ENCODE measurements around the gene CRYBB1.

Gene CRYBB1

GRCh38 chr22:26648528-26649388, 30.9 kb upstream of the CRYBB1 start:
- no peaks in the 10 kb centered on the region for H3K36me3 Mint-ChIP-seq (ENCODE audit: low read depth)
- DNase-seq (ENCODE audit: low spot score) = no peak
- H3K27me3 Mint-ChIP-seq (ENCODE audit: low read depth) = peaks cover 11% of the 10 kb centered on the region
- H3K4me3 Mint-ChIP-seq = peak overlapping the region; percentile 73
- peaks cover 57% of the 10 kb centered on the region for H3K4me1 Mint-ChIP-seq (ENCODE audit: low read depth)
- peak overlapping the region; percentile 9 for H3K27ac Mint-ChIP-seq
- no peaks in the 10 kb centered on the region for H3K9me3 Mint-ChIP-seq

GRCh38 chr22:26648011-26648497, 30.2 kb upstream of the CRYBB1 start:
- Mint-ChIP-seq H3K9me3 (no peaks in the 10 kb centered on the region), H3K27me3 (ENCODE audit: low read depth) (peaks cover 5% of the 10 kb centered on the region), H3K27ac (peak overlapping the region; percentile 50), H3K36me3 (ENCODE audit: low read depth) (no peaks in the 10 kb centered on the region), H3K4me3 (peak overlapping the region; percentile 73), H3K4me1 (ENCODE audit: low read depth) (peaks cover 63% of the 10 kb centered on the region)
- peak; percentile 26 for DNase-seq (ENCODE audit: low spot score)

GRCh38 chr22:26646158-26646557, 28.3 kb upstream of the CRYBB1 start:
- Mint-ChIP-seq H3K4me1 (ENCODE audit: low read depth) (peaks cover 78% of the 10 kb centered on the region), H3K36me3 (ENCODE audit: low read depth) (no peaks in the 10 kb centered on the region), H3K4me3 (no peak overlapping the region), H3K27me3 (ENCODE audit: low read depth) (peaks cover 3% of the 10 kb centered on the region), H3K9me3 (no peaks in the 10 kb centered on the region), H3K27ac (peak overlapping the region; percentile 28)
- no peak for DNase-seq (ENCODE audit: low spot score)

GRCh38 chr22:26643418-26644100, 25.7 kb upstream of the CRYBB1 start:
- peaks cover 67% of the 10 kb centered on the region for H3K4me1 Mint-ChIP-seq (ENCODE audit: low read depth)
- peaks cover 2% of the 10 kb centered on the region for H3K27me3 Mint-ChIP-seq (ENCODE audit: low read depth)
- no peaks in the 10 kb centered on the region for H3K36me3 Mint-ChIP-seq (ENCODE audit: low read depth)
- H3K27ac Mint-ChIP-seq = peak overlapping the region; percentile 92
- peak overlapping the region; percentile 68 for H3K4me3 Mint-ChIP-seq
- DNase-seq (ENCODE audit: low spot score) = no peak
- H3K9me3 Mint-ChIP-seq = no peaks in the 10 kb centered on the region

DNA sequence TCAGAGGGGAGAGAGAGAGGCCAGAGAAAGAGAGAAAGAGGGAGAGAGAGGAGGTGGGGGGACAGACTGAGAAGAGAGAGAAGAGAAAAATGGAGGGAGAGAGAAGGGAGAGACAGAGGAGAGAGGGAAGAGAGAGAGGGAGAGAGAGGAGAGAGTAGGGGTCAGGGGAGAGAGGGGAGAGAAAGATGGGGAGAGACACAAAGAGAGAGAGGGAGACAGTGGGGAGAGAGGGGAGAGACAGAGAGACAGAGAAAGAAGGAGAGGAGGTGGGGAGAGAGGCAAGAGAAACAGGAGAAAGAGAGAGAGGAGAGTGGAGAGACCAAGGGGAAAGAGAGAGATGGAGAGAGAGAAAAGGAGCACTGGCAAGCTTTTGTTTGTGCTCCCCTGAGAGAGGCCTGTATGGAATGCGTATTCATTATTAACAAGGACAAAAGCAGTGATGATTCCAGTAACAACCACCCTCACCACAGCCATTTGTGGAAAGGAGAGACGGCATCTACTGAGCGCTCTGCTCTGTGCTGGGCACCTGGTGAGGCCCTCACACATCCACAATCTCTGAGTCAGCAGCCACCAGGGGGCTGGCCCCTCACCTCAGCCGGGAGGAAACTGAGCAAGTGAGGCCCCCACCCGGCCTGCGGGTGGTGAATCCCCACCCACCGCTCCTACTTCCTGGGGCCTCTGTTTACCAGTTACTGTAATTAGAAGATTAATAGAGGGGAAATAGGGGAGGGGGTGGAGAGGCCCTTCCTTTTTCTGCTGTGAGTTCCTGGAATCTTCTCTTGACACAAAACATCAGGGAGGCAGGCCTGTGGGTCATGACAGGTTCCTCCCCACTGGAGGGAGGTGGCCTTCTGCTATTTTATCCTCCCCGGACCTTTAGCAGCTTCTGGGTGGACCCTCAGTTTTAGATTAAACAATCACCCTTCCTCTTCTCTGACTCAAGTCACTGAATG, 24.9 kb upstream of the CRYBB1 start:
- Mint-ChIP-seq H3K9me3 (no peaks in the 10 kb centered on the region), H3K27ac (peak overlapping the region; percentile 92), H3K27me3 (ENCODE audit: low read depth) (peaks cover 2% of the 10 kb centered on the region), H3K4me3 (peak overlapping the region; percentile 68), H3K4me1 (ENCODE audit: low read depth) (peaks cover 59% of the 10 kb centered on the region), H3K36me3 (ENCODE audit: low read depth) (no peaks in the 10 kb centered on the region)
- peak; percentile 78 for DNase-seq (ENCODE audit: low spot score)

- no peak overlapping the region for H3K27ac Mint-ChIP-seq
- H3K36me3 Mint-ChIP-seq (ENCODE audit: low read depth) = no peaks in the 10 kb centered on the region
- no peak for DNase-seq (ENCODE audit: low spot score)
- H3K9me3 Mint-ChIP-seq = no peaks in the 10 kb centered on the region
- peaks cover 4% of the 10 kb centered on the region for H3K27me3 Mint-ChIP-seq (ENCODE audit: low read depth)
- no peak overlapping the region for H3K4me3 Mint-ChIP-seq
- H3K4me1 Mint-ChIP-seq (ENCODE audit: low read depth) = peaks cover 9% of the 10 kb centered on the region
Measured at GRCh38 chr22:26636296-26636695, 18.5 kb upstream of the CRYBB1 start.

- Mint-ChIP-seq H3K9me3 (peaks cover 4% of the 10 kb centered on the region), H3K27ac (no peak overlapping the region), H3K4me3 (no peak overlapping the region), H3K27me3 (ENCODE audit: low read depth) (peaks cover 4% of the 10 kb centered on the region), H3K4me1 (ENCODE audit: low read depth) (peaks cover 9% of the 10 kb centered on the region), H3K36me3 (ENCODE audit: low read depth) (no peaks in the 10 kb centered on the region)
- no peak for DNase-seq (ENCODE audit: low spot score)
Measured at GRCh38 chr22:26635117-26635516, 17.3 kb upstream of the CRYBB1 start.

GRCh38 chr22:26634189-26634588, 16.4 kb upstream of the CRYBB1 start:
- no peak overlapping the region for H3K4me3 Mint-ChIP-seq
- peaks cover 4% of the 10 kb centered on the region for H3K27me3 Mint-ChIP-seq (ENCODE audit: low read depth)
- H3K36me3 Mint-ChIP-seq (ENCODE audit: low read depth) = no peaks in the 10 kb centered on the region
- H3K4me1 Mint-ChIP-seq (ENCODE audit: low read depth) = peaks cover 7% of the 10 kb centered on the region
- H3K27ac Mint-ChIP-seq = no peak overlapping the region
- no peak for DNase-seq (ENCODE audit: low spot score)
- peaks cover 4% of the 10 kb centered on the region for H3K9me3 Mint-ChIP-seq

DNA sequence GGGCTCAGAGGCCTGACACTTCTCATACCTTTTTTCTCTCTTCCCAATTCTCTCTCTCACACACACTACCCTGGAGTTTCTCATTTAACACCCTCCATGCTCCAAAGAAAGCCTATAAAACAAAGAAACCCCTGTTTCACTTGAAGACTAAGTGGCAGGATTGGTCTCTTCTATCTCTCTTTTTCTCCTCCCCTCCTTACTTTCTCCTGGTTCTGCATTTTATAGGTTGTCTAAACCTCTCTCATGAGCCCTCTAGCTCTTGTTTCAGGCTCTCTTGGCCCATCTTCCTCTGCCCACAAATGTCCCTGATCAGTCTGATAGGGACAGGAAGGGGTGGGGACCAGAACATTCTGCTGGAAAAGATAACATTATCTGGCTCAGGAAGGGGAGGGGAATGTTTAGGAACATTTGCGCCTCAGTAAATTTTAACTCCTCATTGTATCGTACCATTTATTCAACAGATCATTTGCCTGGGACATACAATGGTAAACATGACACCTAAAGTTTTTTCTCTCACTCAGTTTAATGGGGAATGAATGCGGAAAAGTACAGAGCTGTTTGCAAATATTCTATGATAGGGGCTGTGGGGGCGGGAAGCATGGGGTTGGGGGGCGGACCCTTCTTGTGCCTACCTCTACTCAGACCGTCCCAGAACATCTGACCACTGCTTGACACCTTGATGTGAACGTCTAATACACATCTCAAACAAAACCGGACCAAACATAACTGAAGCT, 14.8 kb upstream of the CRYBB1 start:
- H3K27me3 Mint-ChIP-seq (ENCODE audit: low read depth) = peaks cover 4% of the 10 kb centered on the region
- no peak for DNase-seq (ENCODE audit: low spot score)
- no peak overlapping the region for H3K4me3 Mint-ChIP-seq
- H3K27ac Mint-ChIP-seq = no peak overlapping the region
- no peaks in the 10 kb centered on the region for H3K36me3 Mint-ChIP-seq (ENCODE audit: low read depth)
- H3K4me1 Mint-ChIP-seq (ENCODE audit: low read depth) = peaks cover 7% of the 10 kb centered on the region
- H3K9me3 Mint-ChIP-seq = peaks cover 4% of the 10 kb centered on the region

- DNase-seq (ENCODE audit: low spot score) = no peak
- Mint-ChIP-seq H3K27ac (no peak overlapping the region), H3K27me3 (ENCODE audit: low read depth) (peaks cover 6% of the 10 kb centered on the region), H3K4me1 (ENCODE audit: low read depth) (peaks cover 13% of the 10 kb centered on the region), H3K9me3 (peaks cover 4% of the 10 kb centered on the region), H3K4me3 (no peak overlapping the region), H3K36me3 (ENCODE audit: low read depth) (no peaks in the 10 kb centered on the region)
Measured at GRCh38 chr22:26631282-26631681, 13.5 kb upstream of the CRYBB1 start.

DNA sequence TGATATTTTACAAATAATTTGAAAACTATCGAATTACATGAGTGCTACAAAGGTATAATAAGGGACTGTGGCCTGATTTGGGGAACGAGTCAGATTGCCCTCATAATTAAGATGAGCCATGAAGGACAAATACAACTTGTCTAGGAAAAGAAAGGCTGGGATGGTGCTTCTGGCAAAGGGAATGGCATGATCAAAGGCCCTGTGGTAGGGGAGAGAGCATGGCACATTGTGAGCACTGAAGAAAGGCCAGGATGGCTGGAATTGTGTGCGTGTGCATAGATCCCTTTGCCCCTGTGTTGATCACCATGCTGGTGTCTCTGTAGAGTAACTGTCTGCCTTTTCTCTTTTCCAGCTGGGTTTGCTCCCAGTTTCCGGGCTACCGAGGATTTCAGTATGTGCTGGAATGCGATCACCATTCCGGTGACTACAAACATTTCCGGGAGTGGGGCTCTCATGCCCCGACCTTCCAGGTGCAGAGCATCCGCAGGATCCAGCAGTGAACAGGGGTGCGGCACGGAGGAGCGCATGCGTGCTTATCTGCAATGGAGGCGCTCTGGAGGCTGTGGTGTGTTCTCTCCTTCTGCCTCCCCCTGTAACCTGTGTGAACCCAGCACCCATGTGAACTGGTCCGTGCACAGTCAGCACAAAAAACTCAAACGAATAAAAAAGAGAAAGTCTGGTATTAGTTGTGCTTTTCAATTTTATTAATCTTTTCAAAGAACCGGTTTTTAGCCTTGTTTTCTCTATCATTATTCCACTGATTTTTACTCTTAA, 12.3 kb upstream of the CRYBB1 start:
- Mint-ChIP-seq H3K4me1 (ENCODE audit: low read depth) (peaks cover 13% of the 10 kb centered on the region), H3K36me3 (ENCODE audit: low read depth) (no peaks in the 10 kb centered on the region), H3K9me3 (peaks cover 4% of the 10 kb centered on the region), H3K27me3 (ENCODE audit: low read depth) (peaks cover 6% of the 10 kb centered on the region), H3K4me3 (no peak overlapping the region), H3K27ac (no peak overlapping the region)
- DNase-seq (ENCODE audit: low spot score) = no peak

GRCh38 chr22:26624803-26625202, 7.0 kb upstream of the CRYBB1 start:
- DNase-seq (ENCODE audit: low spot score) = no peak
- Mint-ChIP-seq H3K9me3 (no peaks in the 10 kb centered on the region), H3K27ac (no peak overlapping the region), H3K27me3 (ENCODE audit: low read depth) (peaks cover 2% of the 10 kb centered on the region), H3K36me3 (ENCODE audit: low read depth) (no peaks in the 10 kb centered on the region), H3K4me1 (ENCODE audit: low read depth) (peaks cover 5% of the 10 kb centered on the region), H3K4me3 (no peak overlapping the region)
